K562 (cell line): ENCODE measurements around the gene OXNAD1. TPM values are rescaled to one million over a fixed set of nuclear protein-coding genes. Genes with fewer than 3 reads are reported as not detected.
A peak's percentile ranks its signal among the peaks of the same experiment; 100 is the strongest.

Experiments
- ATF3 ChIP-seq, 2 experiments: fragments of 450-650 bp in 1 of 2; sonication (generic) in 1 of 2; formaldehyde crosslinking in 1 of 2; IDR thresholded peaks in 1 of 2; conservative IDR thresholded peaks in 1 of 2; 2 replicates each; pipeline versions ENCODE4 v1.6.1 to v1.8.1; 2016 to 2023; ENCODE audit warnings: mild to moderate bottlenecking in 2 of 2, moderate library complexity in 2 of 2, inconsistent platforms in 1 of 2, missing genetic modification reagents in 1 of 2
- BMI1 ChIP-seq: fragments of 150-350 bp; IDR thresholded peaks from 2 replicates; pipeline ENCODE4 v1.6.1; 2014; ENCODE audit warnings: low read length
- CBFA2T3 ChIP-seq: fragments of 450-650 bp; IDR thresholded peaks from 2 replicates; pipeline ENCODE4 v1.6.1; 2017
- CCNT2 ChIP-seq: IDR thresholded peaks from 2 replicates; pipeline ENCODE4 v1.6.1; 2011; ENCODE audit warnings: borderline replicate concordance, low read depth, mild to moderate bottlenecking, moderate library complexity, mixed read lengths, low read length; ENCODE audit not compliant: insufficient read length; ENCODE audit errors: extremely low read depth
- FOS ChIP-seq: IDR thresholded peaks from 3 replicates; pipeline ENCODE4 v1.6.1; 2011; ENCODE audit not compliant: insufficient read length; ENCODE audit errors: extremely low read depth
- FOXA3 ChIP-seq, 2 experiments: fragments of 450-650 bp in 1 of 2; sonication (generic) in 1 of 2; formaldehyde crosslinking; IDR thresholded peaks in 1 of 2; conservative IDR thresholded peaks in 1 of 2; 2 replicates each; pipeline versions ENCODE4 v1.4.0 to v1.8.0; 2020 to 2022; ENCODE audit warnings: mild to moderate bottlenecking in 2 of 2, missing genetic modification reagents in 1 of 2
- HMGN3 ChIP-seq: IDR thresholded peaks from 2 replicates; pipeline ENCODE4 v1.6.1; 2011; ENCODE audit warnings: borderline replicate concordance, low read depth, mild to moderate bottlenecking, mixed read lengths, low read length; ENCODE audit not compliant: insufficient read length; ENCODE audit errors: extremely low read depth
- HNRNPH1 ChIP-seq: fragments of 200-400 bp; formaldehyde crosslinking; optimal IDR thresholded peaks from 2 replicates; pipeline ENCODE3; 2017; ENCODE audit warnings: low read depth, mild to moderate bottlenecking, low read length, moderate library complexity
- KLF13 ChIP-seq: fragments of 450-650 bp; IDR thresholded peaks from 2 replicates; pipeline ENCODE4 v1.6.1; 2016; ENCODE audit warnings: missing genetic modification characterization, low read depth, mild to moderate bottlenecking, missing compliant biosample characterization, moderate library complexity, borderline replicate concordance
- MEIS2 ChIP-seq: fragments of 450-650 bp; IDR thresholded peaks from 2 replicates; pipeline ENCODE4 v1.6.1; 2014; ENCODE audit warnings: mild to moderate bottlenecking; ENCODE audit not compliant: partially characterized antibody
- NR2C2 ChIP-seq, 2 experiments: fragments of 200-800 bp in 1 of 2; sonication (Bioruptor generic) in 1 of 2; sonication (generic) in 1 of 2; formaldehyde crosslinking in 1 of 2; IDR thresholded peaks; 2 replicates each; pipeline versions ENCODE4 v1.6.1 to v1.8.0; 2016 to 2022; ENCODE audit warnings: mild to moderate bottlenecking in 1 of 2, missing compliant biosample characterization in 1 of 2, missing genetic modification characterization in 1 of 2, missing genetic modification reagents in 1 of 2
- NUFIP1 ChIP-seq: fragments of 450-650 bp; IDR thresholded peaks from 2 replicates; pipeline ENCODE4 v1.6.1; 2018; ENCODE audit not compliant: partially characterized antibody
- SETDB1 ChIP-seq: IDR thresholded peaks from one replicate; pipeline ENCODE4 v1.6.1; 2012; ENCODE audit warnings: low read length, control low read depth, inconsistent platforms
- SLC30A9 ChIP-seq: fragments of 250-450 bp; sonication (Bioruptor Pico); IDR thresholded peaks from 2 replicates; pipeline ENCODE4 v1.8.0; 2022; ENCODE audit warnings: mild to moderate bottlenecking, moderate library complexity
- SMAD4 ChIP-seq: fragments of 250-450 bp; sonication (Bioruptor Pico); conservative IDR thresholded peaks from 2 replicates; pipeline ENCODE4 v1.8.0; 2021; ENCODE audit warnings: inconsistent platforms, mild to moderate bottlenecking, moderate library complexity
- TARDBP ChIP-seq: fragments of 450-650 bp; IDR thresholded peaks from 2 replicates; pipeline ENCODE4 v1.6.1; 2016
- THAP7 ChIP-seq: fragments of 250-450 bp; sonication (Bioruptor Pico); IDR thresholded peaks from 2 replicates; pipeline ENCODE4 v1.5.0; 2021
- ZBTB17 ChIP-seq: fragments of 450-650 bp; formaldehyde crosslinking; IDR thresholded peaks from 2 replicates; pipeline ENCODE4 v1.4.0; 2020; ENCODE audit warnings: mild to moderate bottlenecking
- ZNF134 ChIP-seq: fragments of 250-450 bp; sonication (Bioruptor Pico); conservative IDR thresholded peaks from 2 replicates; pipeline ENCODE4 v1.4.0; 2020
- ZNF197 ChIP-seq: fragments of 200-800 bp; sonication (Bioruptor generic); IDR thresholded peaks from 2 replicates; pipeline ENCODE4 v1.6.1; 2016; ENCODE audit warnings: low read depth, missing genetic modification characterization, missing compliant biosample characterization
- ZNF583 ChIP-seq: fragments of 250-450 bp; sonication (Bioruptor Pico); IDR thresholded peaks from 2 replicates; pipeline ENCODE4 v1.4.0; 2020
- polyA plus RNA-seq, 8 experiments: library from polyadenylated mRNA; depleted of rRNA in 4 of 8; stranded (reverse) in 5 of 8; unstranded in 3 of 8; fragments of >200 nt; fragmentation: Nextera tagmentation in 2 of 8; fragmentation: Illumina TruSeq in 1 of 8; extraction: Ambion mirVana in 2 of 8; extraction: Trizol in 1 of 8; gene quantifications; 2 replicates each; pipeline versions ENCODE4 v1.2.1 to v1.2.3, GENCODE V29; 2011 to 2014; ENCODE audit warnings: inconsistent platforms in 1 of 8, missing spikeins in 1 of 8
- total RNA-seq, 7 experiments: library from RNA; depleted of rRNA in 6 of 7; stranded (reverse); fragments of >200 nt in 6 of 7; fragmentation: Illumina TruSeq in 2 of 7; extraction: Trizol in 2 of 7; gene quantifications; 2 replicates each; pipeline versions ENCODE4 v1.2.1 to v1.2.3, GENCODE V29; 2011 to 2021; ENCODE audit warnings: low replicate concordance in 1 of 7
- TF ChIP-seq, protein P1 (sequence below): sonication (generic); formaldehyde crosslinking; IDR thresholded peaks from 2 replicates; pipeline ENCODE4 v1.9.0; 2022; ENCODE audit warnings: mild to moderate bottlenecking, missing genetic modification reagents
- TF ChIP-seq, protein P2 (sequence below): conservative IDR thresholded peaks from 2 replicates; pipeline ENCODE4 v1.6.1; 2011; ENCODE audit warnings: low read depth, mild to moderate bottlenecking, low read length; ENCODE audit not compliant: control insufficient read depth

Gene OXNAD1
- total and polyA plus RNA-seq, 9 of the 15 experiments (the other 6 are each of a cell fraction or from before 2014, with no cell fraction given): 12.8 to 44.4 (median 41.1) TPM

DNA sequence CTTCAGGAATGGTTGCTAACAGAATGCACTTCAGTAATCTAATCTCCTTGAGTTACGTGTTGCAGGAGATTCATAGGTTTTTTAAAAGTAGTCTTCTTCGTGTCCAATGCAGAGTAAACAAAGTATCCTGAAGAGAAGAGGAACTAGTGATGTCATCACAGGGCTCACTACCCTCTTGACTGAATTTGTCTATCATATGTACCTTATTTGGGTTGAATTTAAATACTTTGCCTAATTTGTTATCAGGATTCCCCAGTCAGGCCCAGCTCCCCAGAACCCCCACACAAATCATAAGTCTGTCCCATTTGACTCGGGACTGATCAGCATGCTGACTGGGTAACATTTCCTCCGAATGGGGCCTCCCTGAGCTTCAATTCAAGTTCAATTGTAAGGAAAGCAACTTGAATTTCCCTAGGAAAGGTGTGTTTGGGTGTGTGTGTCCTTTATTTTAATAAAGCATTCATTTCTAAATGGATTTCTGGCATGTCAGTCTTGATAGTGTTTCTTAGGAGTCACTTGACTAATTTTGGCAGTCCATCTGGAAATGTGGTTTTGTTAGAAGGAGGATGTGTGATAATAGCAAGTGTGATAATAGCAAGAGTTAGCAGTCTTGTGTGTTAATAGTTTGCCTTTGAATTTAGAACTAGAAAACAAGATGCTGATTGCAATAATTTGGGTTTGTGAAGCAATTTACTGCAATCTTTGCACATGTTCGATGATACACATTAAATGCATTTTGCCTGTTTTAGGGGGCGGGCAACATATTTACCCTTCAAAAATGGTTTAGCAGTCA, 21.9 kb downstream of the OXNAD1 start (continued):
- TF ChIP-seq NR2C2 (CRISPR knock-in tag; IDR thresholded peaks at IDR 0.05) (no peak), NR2C2 (tag; IDR thresholded peaks at IDR 0.05) (no peak), HNRNPH1 (no peak), ZNF134 (CRISPR knock-in tag) (no peak), TARDBP (no peak), SMAD4 (CRISPR knock-in tag) (no peak), MEIS2 (peak; percentile 11), CBFA2T3 (0 out of 2 replicates have a peak, but pooled peaks have one; percentile 8), BMI1 (no peak), CCNT2 (no peak), SLC30A9 (CRISPR knock-in tag) (no peak), ZNF583 (CRISPR knock-in tag) (0 out of 2 replicates have a peak, but pooled peaks have one; percentile 10), SETDB1 (no peak), NUFIP1 (no peak), ZNF197 (CRISPR knock-in tag) (no peak), KLF13 (tag) (no peak), FOS (no peak), FOXA3 (CRISPR knock-in tag; conservative IDR thresholded peaks at IDR 0.05 in 1 of 2, IDR thresholded peaks at IDR 0.05 in 1 of 2) (peak in 1 of 2 experiments; percentile 80; a peak in 2 of 4 replicates), THAP7 (CRISPR knock-in tag) (no peak), ATF3 (IDR thresholded peaks at IDR 0.05) (peak; percentile 66), ATF3 (CRISPR knock-in tag; conservative IDR thresholded peaks at IDR 0.05) (no peak), ZBTB17 (CRISPR knock-in tag) (peak; percentile 46; the same call in 1 of the 2 replicates), HMGN3 (no peak)
- TF ChIP-seq, protein P1, sequence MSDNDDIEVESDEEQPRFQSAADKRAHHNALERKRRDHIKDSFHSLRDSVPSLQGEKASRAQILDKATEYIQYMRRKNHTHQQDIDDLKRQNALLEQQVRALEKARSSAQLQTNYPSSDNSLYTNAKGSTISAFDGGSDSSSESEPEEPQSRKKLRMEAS (CRISPR knock-in tag): no peak
- TF ChIP-seq, protein P2, sequence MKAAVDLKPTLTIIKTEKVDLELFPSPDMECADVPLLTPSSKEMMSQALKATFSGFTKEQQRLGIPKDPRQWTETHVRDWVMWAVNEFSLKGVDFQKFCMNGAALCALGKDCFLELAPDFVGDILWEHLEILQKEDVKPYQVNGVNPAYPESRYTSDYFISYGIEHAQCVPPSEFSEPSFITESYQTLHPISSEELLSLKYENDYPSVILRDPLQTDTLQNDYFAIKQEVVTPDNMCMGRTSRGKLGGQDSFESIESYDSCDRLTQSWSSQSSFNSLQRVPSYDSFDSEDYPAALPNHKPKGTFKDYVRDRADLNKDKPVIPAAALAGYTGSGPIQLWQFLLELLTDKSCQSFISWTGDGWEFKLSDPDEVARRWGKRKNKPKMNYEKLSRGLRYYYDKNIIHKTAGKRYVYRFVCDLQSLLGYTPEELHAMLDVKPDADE: no peak
